WTC11 (cell line): ENCODE results near the gene ERBB4.

ENCODE experiments used
- ATF1 ChIP-seq: sonication (generic); formaldehyde crosslinking; IDR thresholded peaks from 2 replicates; pipeline ENCODE4 v1.8.1; 2023; ENCODE audit warnings: mild to moderate bottlenecking, moderate library complexity, missing genetic modification reagents
- E2F1 ChIP-seq: sonication (generic); formaldehyde crosslinking; IDR thresholded peaks from 2 replicates; pipeline ENCODE4 v1.8.0; 2022; ENCODE audit warnings: mild to moderate bottlenecking, missing genetic modification reagents
- GTF2I ChIP-seq: fragments of 250-450 bp; sonication (Bioruptor Pico); conservative IDR thresholded peaks from 2 replicates; pipeline ENCODE4 v1.4.0; 2021; ENCODE audit warnings: mild to moderate bottlenecking
- MAX ChIP-seq: sonication (generic); formaldehyde crosslinking; IDR thresholded peaks from 2 replicates; pipeline ENCODE4 v1.8.0; 2022; ENCODE audit warnings: mild to moderate bottlenecking, missing genetic modification reagents
- SP1 ChIP-seq: sonication (generic); formaldehyde crosslinking; conservative IDR thresholded peaks from 2 replicates; pipeline ENCODE4 v1.8.1; 2022; ENCODE audit warnings: missing genetic modification reagents
- ZNF138 ChIP-seq: sonication (generic); formaldehyde crosslinking; conservative IDR thresholded peaks from 2 replicates; pipeline ENCODE4 v1.8.1; 2022; ENCODE audit warnings: mild to moderate bottlenecking, moderate library complexity, missing genetic modification reagents
- TF ChIP-seq, protein P1 (sequence below): fragments of 250-450 bp; sonication (Bioruptor Pico); IDR thresholded peaks from 2 replicates; pipeline ENCODE4 v2.1.2; 2022; ENCODE audit warnings: mild to moderate bottlenecking, moderate library complexity
- TF ChIP-seq, protein P2 (sequence below): fragments of 200-600 bp; IDR thresholded peaks from 2 replicates; pipeline ENCODE4 v1.8.0; 2022; ENCODE audit warnings: antibody characterized with exemption
- TF ChIP-seq, protein P3 (sequence below): sonication (generic); formaldehyde crosslinking; IDR thresholded peaks from 2 replicates; pipeline ENCODE4 v1.8.1; 2023; ENCODE audit warnings: mild to moderate bottlenecking, missing genetic modification reagents
- TF ChIP-seq, protein P4 (sequence below): sonication (generic); formaldehyde crosslinking; IDR thresholded peaks from 2 replicates; pipeline ENCODE4 v1.8.1; 2022; ENCODE audit warnings: low read depth, mild to moderate bottlenecking, moderate library complexity, missing genetic modification reagents, borderline replicate concordance

DNA sequence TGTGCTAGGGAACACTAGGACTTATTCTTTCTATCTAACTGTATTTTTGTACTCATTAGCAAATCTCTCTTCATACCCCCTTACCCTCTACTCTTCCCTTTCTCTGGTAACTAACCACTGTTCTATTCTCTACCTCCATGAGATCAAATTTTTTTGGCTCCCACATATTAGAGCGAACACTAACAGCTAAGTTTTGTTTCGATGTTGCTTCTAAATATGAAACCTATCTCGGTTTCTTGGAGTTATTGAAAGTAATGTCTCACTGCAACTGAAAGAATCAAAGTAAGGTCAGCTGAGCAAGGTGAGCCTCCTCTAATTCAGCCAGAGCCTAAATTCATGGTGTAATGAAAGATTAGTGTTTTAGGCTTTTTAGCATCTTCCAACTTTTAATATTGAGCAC, 1024.6 kb downstream of the ERBB4 start:
- TF ChIP-seq, protein P1, sequence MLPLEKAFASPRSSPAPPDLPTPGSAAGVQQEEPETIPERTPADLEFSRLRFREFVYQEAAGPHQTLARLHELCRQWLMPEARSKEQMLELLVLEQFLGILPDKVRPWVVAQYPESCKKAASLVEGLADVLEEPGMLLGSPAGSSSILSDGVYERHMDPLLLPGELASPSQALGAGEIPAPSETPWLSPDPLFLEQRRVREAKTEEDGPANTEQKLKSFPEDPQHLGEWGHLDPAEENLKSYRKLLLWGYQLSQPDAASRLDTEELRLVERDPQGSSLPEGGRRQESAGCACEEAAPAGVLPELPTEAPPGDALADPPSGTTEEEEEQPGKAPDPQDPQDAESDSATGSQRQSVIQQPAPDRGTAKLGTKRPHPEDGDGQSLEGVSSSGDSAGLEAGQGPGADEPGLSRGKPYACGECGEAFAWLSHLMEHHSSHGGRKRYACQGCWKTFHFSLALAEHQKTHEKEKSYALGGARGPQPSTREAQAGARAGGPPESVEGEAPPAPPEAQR (CRISPR knock-in tag), result no peak
- TF ChIP-seq ATF1 (CRISPR knock-in tag) (no peak), SP1 (CRISPR knock-in tag) (no peak), E2F1 (no peak), GTF2I (CRISPR knock-in tag) (no peak), ZNF138 (no peak), MAX (CRISPR knock-in tag) (no peak)
- TF ChIP-seq, protein P2, sequence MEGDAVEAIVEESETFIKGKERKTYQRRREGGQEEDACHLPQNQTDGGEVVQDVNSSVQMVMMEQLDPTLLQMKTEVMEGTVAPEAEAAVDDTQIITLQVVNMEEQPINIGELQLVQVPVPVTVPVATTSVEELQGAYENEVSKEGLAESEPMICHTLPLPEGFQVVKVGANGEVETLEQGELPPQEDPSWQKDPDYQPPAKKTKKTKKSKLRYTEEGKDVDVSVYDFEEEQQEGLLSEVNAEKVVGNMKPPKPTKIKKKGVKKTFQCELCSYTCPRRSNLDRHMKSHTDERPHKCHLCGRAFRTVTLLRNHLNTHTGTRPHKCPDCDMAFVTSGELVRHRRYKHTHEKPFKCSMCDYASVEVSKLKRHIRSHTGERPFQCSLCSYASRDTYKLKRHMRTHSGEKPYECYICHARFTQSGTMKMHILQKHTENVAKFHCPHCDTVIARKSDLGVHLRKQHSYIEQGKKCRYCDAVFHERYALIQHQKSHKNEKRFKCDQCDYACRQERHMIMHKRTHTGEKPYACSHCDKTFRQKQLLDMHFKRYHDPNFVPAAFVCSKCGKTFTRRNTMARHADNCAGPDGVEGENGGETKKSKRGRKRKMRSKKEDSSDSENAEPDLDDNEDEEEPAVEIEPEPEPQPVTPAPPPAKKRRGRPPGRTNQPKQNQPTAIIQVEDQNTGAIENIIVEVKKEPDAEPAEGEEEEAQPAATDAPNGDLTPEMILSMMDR, result no peak
- TF ChIP-seq, protein P3, sequence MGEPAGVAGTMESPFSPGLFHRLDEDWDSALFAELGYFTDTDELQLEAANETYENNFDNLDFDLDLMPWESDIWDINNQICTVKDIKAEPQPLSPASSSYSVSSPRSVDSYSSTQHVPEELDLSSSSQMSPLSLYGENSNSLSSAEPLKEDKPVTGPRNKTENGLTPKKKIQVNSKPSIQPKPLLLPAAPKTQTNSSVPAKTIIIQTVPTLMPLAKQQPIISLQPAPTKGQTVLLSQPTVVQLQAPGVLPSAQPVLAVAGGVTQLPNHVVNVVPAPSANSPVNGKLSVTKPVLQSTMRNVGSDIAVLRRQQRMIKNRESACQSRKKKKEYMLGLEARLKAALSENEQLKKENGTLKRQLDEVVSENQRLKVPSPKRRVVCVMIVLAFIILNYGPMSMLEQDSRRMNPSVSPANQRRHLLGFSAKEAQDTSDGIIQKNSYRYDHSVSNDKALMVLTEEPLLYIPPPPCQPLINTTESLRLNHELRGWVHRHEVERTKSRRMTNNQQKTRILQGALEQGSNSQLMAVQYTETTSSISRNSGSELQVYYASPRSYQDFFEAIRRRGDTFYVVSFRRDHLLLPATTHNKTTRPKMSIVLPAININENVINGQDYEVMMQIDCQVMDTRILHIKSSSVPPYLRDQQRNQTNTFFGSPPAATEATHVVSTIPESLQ (CRISPR knock-in tag), result no peak
- TF ChIP-seq, protein P4, sequence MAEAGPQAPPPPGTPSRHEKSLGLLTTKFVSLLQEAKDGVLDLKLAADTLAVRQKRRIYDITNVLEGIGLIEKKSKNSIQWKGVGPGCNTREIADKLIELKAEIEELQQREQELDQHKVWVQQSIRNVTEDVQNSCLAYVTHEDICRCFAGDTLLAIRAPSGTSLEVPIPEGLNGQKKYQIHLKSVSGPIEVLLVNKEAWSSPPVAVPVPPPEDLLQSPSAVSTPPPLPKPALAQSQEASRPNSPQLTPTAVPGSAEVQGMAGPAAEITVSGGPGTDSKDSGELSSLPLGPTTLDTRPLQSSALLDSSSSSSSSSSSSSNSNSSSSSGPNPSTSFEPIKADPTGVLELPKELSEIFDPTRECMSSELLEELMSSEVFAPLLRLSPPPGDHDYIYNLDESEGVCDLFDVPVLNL (CRISPR knock-in tag), result no peak
